HepG2 (cell line): ENCODE measurements around the gene FAAP100. TPM values are rescaled to one million over a fixed set of nuclear protein-coding genes. Genes with fewer than 3 reads are reported as not detected.
A peak's percentile ranks its signal among the peaks of the same experiment; 100 is the strongest.

ENCODE experiments used
- BCL6 ChIP-seq: IDR thresholded peaks from 2 replicates; pipeline ENCODE4 v1.6.1; 2016; ENCODE audit warnings: missing genetic modification reagents, missing compliant biosample characterization
- HOMEZ ChIP-seq: IDR thresholded peaks from 2 replicates; pipeline ENCODE4 v1.6.1; 2016; ENCODE audit warnings: low read depth
- MTF2 ChIP-seq: sonication (generic); formaldehyde crosslinking; IDR thresholded peaks from 2 replicates; pipeline ENCODE4 v1.5.0; 2020; ENCODE audit warnings: missing genetic modification reagents, borderline replicate concordance
- PHF8 ChIP-seq: sonication (generic); formaldehyde crosslinking; IDR thresholded peaks from 2 replicates; pipeline ENCODE4 v1.5.0; 2020; ENCODE audit warnings: missing genetic modification reagents
- TBX2 ChIP-seq: sonication (generic); formaldehyde crosslinking; IDR thresholded peaks from 2 replicates; pipeline ENCODE4 v1.5.0; 2020; ENCODE audit warnings: missing genetic modification reagents, mild to moderate bottlenecking, borderline replicate concordance
- TCF7L2 ChIP-seq: IDR thresholded peaks from 2 replicates; pipeline ENCODE4 v1.6.1; 2011; ENCODE audit warnings: mild to moderate bottlenecking, low read depth, low read length, moderate library complexity
- ZBTB33 ChIP-seq: sonication (generic); formaldehyde crosslinking; IDR thresholded peaks from 2 replicates; pipeline ENCODE4 v1.4.0; 2020; ENCODE audit warnings: missing genetic modification reagents
- ZBTB40 ChIP-seq, 2 experiments: fragments of 450-650 bp in 1 of 2; sonication (generic) in 1 of 2; formaldehyde crosslinking in 1 of 2; IDR thresholded peaks; 2 replicates each; pipeline versions ENCODE4 v1.6.1 to v1.8.0; 2016 to 2022; ENCODE audit warnings: antibody characterized with exemption in 1 of 2, mild to moderate bottlenecking in 1 of 2, missing genetic modification reagents in 1 of 2
- ZFP91 ChIP-seq: sonication (generic); formaldehyde crosslinking; IDR thresholded peaks from 2 replicates; pipeline ENCODE4 v1.9.0; 2022; ENCODE audit warnings: missing genetic modification reagents, mild to moderate bottlenecking, borderline replicate concordance
- ZNF251 ChIP-seq: sonication (generic); formaldehyde crosslinking; IDR thresholded peaks from 2 replicates; pipeline ENCODE4 v1.9.0; 2021; ENCODE audit warnings: mild to moderate bottlenecking, missing genetic modification reagents
- ZNF30 ChIP-seq: sonication (generic); formaldehyde crosslinking; IDR thresholded peaks from 2 replicates; pipeline ENCODE4 v1.5.0; 2020; ENCODE audit warnings: mild to moderate bottlenecking, missing genetic modification reagents
- ZNF672 ChIP-seq: sonication (generic); formaldehyde crosslinking; IDR thresholded peaks from 2 replicates; pipeline ENCODE4 v1.8.1; 2022; ENCODE audit warnings: missing genetic modification reagents
- ZNF768 ChIP-seq: sonication (generic); formaldehyde crosslinking; IDR thresholded peaks from 2 replicates; pipeline ENCODE4 v1.4.0; 2020; ENCODE audit warnings: missing genetic modification reagents
- ZNF850 ChIP-seq: sonication (generic); formaldehyde crosslinking; conservative IDR thresholded peaks from 2 replicates; pipeline ENCODE4 v1.9.0; 2021; ENCODE audit warnings: mild to moderate bottlenecking, missing genetic modification reagents
- polyA plus RNA-seq, 8 experiments: library from polyadenylated mRNA; depleted of rRNA in 3 of 8; stranded (reverse) in 7 of 8; unstranded in 1 of 8; fragments of >200 nt; fragmentation: Illumina TruSeq in 4 of 8; extraction: Trizol in 4 of 8; gene quantifications; 2 replicates each; pipeline versions ENCODE4 v1.2.1 to v1.2.3, GENCODE V29; 2011 to 2016; ENCODE audit warnings: low read depth in 4 of 8, missing spikeins in 1 of 8, mixed read lengths in 1 of 8; ENCODE audit not compliant: insufficient read depth in 1 of 8
- total RNA-seq, 5 experiments: library from RNA; depleted of rRNA; stranded (reverse); fragments of >200 nt; fragmentation: Illumina TruSeq; extraction: Trizol; gene quantifications; 2 replicates each; pipeline ENCODE4 v1.2.3, GENCODE V29; 2016; ENCODE audit warnings: low read depth in 1 of 5

Gene FAAP100
- total and polyA plus RNA-seq, 2 of the 13 experiments (the other 11 are each of a cell fraction or from before 2014, with no cell fraction given) = 7.6 to 20.8 TPM

- peak; percentile 52; the same call in 1 of the 2 replicates for TF ChIP-seq ZFP91 (CRISPR knock-in tag)
- TF ChIP-seq ZNF672 = peak; percentile 65; the same call in 1 of the 2 replicates
- no peak for TF ChIP-seq ZBTB40 (IDR thresholded peaks at IDR 0.05)
- TF ChIP-seq ZBTB40 (CRISPR knock-in tag; IDR thresholded peaks at IDR 0.05) = no peak
- peak; percentile 84 for TF ChIP-seq ZNF768 (CRISPR knock-in tag)
- TF ChIP-seq BCL6 (CRISPR knock-in tag) = no peak
- peak; percentile 32; the same call in 1 of the 2 replicates for TF ChIP-seq PHF8
- no peak for TF ChIP-seq HOMEZ (CRISPR knock-in tag)
- no peak for TF ChIP-seq TCF7L2
- peak; percentile 48; the same call in 1 of the 2 replicates for TF ChIP-seq TBX2 (CRISPR knock-in tag)
- no peak for TF ChIP-seq ZNF30 (CRISPR knock-in tag)
- TF ChIP-seq ZNF850 (CRISPR knock-in tag) = no peak
- TF ChIP-seq MTF2 (CRISPR knock-in tag) = peak; percentile 92; the same call in 1 of the 2 replicates
- TF ChIP-seq ZBTB33 (CRISPR knock-in tag) = no peak
- no peak for TF ChIP-seq ZNF251 (CRISPR knock-in tag)
Measured at GRCh38 chr17:81528651-81529436, 23.3 kb downstream of the FAAP100 start (continued).
